H7 (cell line): ENCODE data around the gene NAV2. TPM values are rescaled to one million over a fixed set of nuclear protein-coding genes. Genes with fewer than 3 reads are reported as not detected.

Experiments used
- DNase-seq: peaks from one replicate; pipeline ENCODE4 v3.0.0; 2012
- H3K27me3 ChIP-seq: 2 replicates; pipeline ENCODE4 v1.6.0; 2011; ENCODE audit warnings: mild to moderate bottlenecking, low read length; ENCODE audit not compliant: control insufficient read depth, insufficient read depth
- H3K36me3 ChIP-seq: replicated peaks from 2 replicates; pipeline ENCODE4 v1.5.1; 2011; ENCODE audit warnings: low read length; ENCODE audit not compliant: control insufficient read depth, insufficient read depth
- H3K4me3 ChIP-seq: 2 replicates; pipeline ENCODE4 v1.5.1; 2011; ENCODE audit warnings: low read depth, mild to moderate bottlenecking, control low read depth, low read length, moderate library complexity; ENCODE audit not compliant: insufficient read depth
- total RNA-seq: library from RNA; depleted of rRNA; stranded (reverse); fragments of >200 nt; shearing (Covaris generic); gene quantifications from 2 replicates; pipeline ENCODE4 v1.2.3, GENCODE V29; 2014

Gene NAV2
- total RNA-seq, 1 experiment from 2014 or later: 11.1 TPM

DNA sequence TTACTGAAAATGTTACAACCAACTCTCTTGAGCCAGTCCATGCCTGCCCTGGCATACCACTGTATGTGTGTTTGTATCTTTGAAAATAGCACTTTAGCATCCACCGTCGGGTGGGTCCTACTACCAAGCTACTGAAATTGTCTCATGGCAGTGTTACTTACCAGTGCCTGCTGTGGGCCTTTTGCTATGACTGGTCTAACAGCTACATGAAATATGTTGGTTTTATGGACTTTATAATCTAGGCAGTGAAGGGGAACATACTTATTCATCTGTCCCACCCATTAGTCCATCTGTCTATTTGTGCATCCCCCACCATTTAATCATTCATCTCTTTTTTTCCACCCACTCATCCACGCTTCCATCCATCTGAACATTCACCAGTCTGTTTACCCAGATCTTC is 106.0 kb downstream of the NAV2 start:
- H3K4me3 ChIP-seq: no peak overlapping the region
- DNase-seq: no peak
- H3K36me3 ChIP-seq: no peaks in the 10 kb centered on the region
- H3K27me3 ChIP-seq: no peaks in the 10 kb centered on the region

DNA sequence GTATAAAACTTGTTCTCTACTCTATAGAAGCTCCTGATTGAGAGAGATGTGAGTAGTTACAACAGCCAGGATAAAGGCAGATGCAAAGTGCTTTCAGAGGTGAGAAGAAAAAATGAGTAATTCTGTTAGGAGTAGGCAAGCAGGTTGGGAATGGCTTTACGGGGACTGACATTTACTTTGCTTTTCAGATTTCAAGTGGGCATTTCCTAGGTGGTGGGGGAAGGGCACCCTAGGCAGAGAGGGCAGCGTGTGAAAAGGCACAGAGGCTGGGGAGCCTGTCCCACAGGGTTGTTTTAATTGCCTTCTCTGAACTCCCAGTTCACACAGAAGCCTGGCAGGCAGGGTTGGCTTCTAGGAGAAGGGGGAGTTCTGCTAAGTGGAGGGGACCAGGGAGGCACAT is 106.5 kb downstream of the NAV2 start:
- no peaks in the 10 kb centered on the region for H3K27me3 ChIP-seq
- H3K36me3 ChIP-seq: no peaks in the 10 kb centered on the region
- H3K4me3 ChIP-seq: no peak overlapping the region
- DNase-seq: no peak

DNA sequence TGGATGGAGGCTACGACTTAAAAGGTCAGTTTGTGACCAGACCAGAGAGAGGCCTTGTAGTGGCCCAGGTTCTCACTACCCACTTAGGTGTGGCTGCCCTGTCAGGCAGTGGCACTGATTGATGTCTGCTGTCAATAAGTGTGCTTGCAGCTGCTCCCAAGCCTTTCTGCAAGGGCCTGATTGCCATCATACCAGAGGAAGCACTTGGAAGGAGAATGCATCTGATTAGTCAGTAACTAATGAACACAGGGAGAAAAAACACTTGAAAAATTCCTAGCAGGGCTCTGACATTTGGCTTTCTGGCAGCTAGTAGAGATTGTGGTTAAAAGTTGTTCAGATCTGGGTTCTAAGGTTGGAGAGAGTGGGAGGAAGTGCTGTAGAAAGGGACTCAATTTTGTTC is 107.5 kb downstream of the NAV2 start:
- H3K36me3 ChIP-seq: no peaks in the 10 kb centered on the region
- DNase-seq: no peak
- no peak overlapping the region for H3K4me3 ChIP-seq

DNA sequence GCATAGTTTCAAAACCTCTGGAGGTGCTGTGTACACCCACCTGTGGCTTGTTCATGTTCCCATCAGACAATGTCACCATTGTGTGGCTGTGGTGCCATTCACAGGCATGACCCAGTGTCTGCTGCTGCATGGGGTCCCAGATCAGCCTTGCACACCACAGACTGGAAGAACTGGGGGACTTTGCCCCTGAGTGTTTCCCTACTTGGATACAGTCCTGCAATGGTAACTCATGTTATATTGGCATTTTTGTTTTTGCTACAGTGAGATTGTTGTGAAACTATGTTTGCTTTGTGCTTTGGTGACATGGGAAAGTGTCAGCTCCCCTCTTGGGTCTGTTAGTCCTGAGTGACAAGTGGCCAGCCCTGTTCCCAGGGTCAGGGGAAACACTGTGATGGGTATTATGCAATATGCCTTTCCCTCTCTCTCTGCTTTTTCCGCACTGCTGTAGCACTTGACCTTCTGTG is 108.8 kb downstream of the NAV2 start:
- Histone ChIP-seq H3K36me3 (no peaks in the 10 kb centered on the region), H3K4me3 (no peak overlapping the region), H3K27me3 (no peaks in the 10 kb centered on the region)
- DNase-seq: no peak

More for the DNA sequence above, 107.5 kb downstream of the NAV2 start:
- no peaks in the 10 kb centered on the region for H3K27me3 ChIP-seq

DNA sequence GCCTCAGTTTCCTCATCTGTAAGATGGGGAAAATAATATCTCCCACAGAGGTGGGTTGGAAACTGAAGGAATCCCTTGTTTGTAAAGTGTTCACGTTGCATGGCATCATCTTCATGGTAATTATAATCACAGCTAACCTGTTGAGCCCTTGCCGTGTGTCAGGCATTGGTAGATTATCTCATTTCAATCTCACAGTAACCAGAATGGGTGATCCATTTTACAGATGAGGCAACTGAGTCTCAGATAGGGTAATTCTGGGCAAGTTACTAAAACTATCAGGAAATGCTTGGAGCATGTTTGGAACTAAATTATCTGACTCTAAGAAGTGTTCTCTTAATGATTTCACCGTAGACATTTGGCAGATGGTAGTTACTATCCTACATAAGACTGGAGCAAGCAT is 109.4 kb downstream of the NAV2 start:
- no peak for DNase-seq

DNA sequence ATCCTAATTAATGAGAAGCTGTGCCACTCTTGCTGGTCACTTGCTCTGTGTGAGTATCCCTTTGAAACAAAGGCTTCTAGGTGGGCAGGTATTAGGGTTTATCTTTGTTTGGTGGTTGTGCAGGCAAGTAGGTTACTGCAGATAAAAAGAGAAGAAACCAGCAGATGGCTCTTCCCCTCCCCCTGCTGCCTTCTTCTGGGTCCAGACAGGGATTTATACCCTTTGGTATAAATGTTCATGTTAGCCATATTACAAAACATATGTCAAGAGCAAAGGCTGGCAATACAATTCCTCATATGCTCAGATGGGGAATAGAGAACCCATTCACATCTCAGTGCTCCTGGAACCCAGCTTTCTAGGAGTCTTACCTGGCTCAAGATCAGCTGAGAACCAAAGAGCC is 109.9 kb downstream of the NAV2 start:
- no peak for DNase-seq
- no peaks in the 10 kb centered on the region for H3K27me3 ChIP-seq
- H3K4me3 ChIP-seq: no peak overlapping the region
- H3K36me3 ChIP-seq: no peaks in the 10 kb centered on the region

More for the DNA sequence above, 109.4 kb downstream of the NAV2 start:
- Histone ChIP-seq H3K36me3 (no peaks in the 10 kb centered on the region), H3K4me3 (no peak overlapping the region), H3K27me3 (no peaks in the 10 kb centered on the region)

DNA sequence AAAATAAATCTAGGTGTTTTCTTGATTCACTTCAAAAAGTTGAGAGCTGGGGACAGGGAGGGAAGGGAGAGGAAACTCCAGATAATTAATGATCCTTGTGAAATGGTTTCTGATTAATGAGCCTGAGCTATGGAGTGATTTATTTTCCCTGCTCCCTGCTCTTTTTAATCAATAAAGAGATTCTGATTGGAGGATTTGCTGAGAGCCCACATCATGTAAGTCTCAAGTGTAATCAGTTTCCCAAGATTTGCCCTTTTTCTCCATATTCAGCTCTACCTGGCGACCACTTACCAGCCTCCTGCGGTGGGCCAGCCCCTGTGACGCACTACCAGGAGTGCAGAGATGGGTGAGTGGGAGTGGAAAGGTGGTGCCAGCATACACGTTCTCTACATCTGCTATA is 114.0 kb downstream of the NAV2 start:
- Histone ChIP-seq H3K36me3 (no peaks in the 10 kb centered on the region), H3K27me3 (no peaks in the 10 kb centered on the region), H3K4me3 (no peak overlapping the region)
- DNase-seq: no peak

DNA sequence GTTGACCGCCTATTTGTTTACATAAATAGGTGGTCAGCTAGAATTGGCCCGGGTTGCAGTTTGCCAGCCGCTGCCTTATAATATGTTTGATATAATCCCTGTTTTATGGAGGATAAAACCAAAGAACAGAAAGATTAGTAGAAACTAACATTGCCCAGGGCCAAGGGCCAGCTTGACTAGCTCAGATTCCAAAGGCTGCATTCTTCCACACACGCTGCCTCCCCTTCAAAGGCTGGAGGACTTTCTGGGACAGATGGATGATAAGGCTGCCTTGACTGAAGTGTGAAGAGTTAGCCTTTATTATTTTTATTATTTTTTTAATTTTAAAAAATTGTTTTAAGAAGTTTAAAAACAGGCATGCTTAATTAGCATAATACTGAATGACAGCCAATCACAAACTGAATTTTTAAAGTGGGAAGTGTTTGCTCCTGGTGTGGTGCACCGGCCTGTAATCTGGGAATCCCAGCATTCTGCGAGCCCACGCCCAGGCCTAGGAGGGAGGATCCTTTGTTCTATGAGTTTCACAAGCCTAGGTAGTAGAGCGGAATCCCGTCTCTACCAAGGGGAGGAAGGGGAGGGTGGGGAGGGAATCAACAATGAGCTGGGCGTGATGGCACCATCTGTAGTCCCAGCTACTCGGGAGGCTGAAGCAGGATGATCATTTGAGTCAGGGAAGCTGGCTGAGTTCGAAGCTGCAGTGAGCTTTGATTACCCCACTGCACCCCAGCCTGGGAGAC is 114.9 kb downstream of the NAV2 start:
- DNase-seq: peak; percentile 73
- H3K36me3 ChIP-seq: no peaks in the 10 kb centered on the region
- H3K4me3 ChIP-seq: no peak overlapping the region
- no peaks in the 10 kb centered on the region for H3K27me3 ChIP-seq

DNA sequence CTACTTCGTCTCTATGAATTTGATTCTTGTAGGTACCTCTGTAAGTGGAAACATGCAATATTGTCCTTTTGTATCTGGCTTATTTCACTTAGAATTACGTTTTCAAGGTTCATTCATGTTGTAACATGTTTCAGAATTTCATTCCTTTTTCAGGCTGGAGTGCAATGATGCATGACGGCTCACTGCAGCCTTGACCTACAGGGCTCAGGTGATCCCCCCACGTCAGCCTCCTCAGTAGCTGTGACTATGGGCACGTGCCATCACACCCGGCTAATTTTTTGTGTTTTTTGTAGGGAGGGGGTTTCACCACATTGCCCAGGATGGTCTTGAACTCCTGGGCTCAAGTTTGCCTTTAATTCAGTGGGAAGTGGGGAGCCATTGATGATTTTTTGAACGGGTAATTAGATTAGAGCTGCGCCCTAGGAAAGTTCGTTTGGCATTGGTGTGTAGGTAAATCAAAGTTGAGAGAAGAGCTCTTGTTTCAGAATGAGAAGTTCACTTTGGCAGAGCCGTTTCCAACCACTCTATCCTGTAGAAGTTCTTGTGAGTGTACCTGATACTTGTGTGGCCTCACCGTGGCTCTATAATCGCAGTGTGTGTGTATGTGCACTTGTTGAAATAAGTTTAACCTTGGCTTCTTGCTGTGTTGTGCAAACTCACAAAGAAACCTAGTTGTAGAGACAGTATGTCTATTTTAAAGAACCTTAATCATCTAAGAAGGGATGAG is 115.9 kb downstream of the NAV2 start:
- Histone ChIP-seq H3K4me3 (no peak overlapping the region), H3K27me3 (no peaks in the 10 kb centered on the region), H3K36me3 (peaks cover 2% of the 10 kb centered on the region)
- no peak for DNase-seq

DNA sequence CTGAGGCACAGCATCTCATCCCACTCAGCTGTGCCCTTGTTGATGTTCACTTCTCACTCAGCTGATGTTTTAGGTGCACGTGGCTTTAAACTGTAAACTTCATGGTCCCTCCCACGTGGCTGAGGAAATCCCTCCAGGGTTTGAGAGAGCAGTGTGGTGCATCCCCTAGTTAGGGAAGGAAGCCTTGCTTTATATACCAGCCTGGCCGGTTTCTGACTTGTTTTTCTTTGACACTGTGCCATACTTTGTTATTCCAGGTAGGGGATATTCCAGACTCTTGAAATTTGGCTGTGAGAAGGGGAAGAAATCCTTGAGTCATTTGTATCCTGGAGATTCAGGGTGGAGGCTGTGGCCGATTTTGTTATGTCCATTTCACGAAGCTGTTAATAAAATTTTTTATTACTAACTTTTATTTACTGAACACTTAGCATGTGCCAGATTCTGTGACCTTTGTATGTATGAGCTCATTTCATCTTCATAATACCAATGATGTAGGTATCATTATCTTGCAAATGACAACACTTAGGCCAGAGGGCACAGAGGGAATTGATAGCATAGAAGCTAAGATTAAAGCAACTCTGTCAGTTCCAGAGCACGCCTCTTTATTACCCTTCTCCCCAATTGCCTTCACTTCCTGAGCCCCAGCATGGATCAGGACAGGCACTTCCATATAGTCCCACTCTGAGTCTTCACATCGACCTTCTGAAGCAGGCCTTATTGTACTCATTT is 116.6 kb downstream of the NAV2 start:
- Histone ChIP-seq H3K27me3 (no peaks in the 10 kb centered on the region), H3K36me3 (peaks cover 4% of the 10 kb centered on the region), H3K4me3 (no peak overlapping the region)
- peak; percentile 16 for DNase-seq

DNA sequence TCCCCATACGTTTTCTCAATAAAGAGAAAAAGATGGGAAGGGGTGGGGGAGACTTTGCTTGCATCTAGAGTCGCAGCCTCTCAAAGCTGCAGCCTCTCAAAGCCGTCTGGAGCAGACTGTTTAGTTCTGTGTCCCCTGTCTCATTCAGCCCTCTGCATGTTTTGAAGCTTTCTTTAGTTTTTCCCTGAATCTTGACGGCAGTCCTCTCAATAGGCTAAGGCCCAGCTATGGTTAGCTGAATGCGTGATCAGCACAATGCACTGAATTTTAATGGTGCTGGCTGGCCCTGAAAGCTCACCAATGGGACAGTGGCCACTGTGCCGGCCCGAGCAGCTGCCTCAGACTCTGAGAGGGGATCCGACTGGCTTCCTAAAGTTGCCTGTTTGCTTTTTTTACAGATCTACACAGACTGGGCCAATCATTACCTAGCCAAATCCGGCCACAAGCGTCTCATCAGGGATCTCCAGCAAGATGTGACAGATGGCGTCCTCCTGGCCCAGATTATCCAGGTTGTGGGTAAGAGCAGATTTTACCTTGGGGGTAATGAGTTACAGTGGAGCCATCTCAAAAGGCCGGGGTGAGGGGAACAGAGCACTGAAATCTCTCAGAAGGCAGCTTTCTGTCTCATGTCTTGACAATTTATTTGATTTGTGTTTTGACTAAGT is 119.6 kb downstream of the NAV2 start:
- no peak overlapping the region for H3K4me3 ChIP-seq
- DNase-seq: no peak
- H3K36me3 ChIP-seq: peaks cover 9% of the 10 kb centered on the region
- no peaks in the 10 kb centered on the region for H3K27me3 ChIP-seq

DNA sequence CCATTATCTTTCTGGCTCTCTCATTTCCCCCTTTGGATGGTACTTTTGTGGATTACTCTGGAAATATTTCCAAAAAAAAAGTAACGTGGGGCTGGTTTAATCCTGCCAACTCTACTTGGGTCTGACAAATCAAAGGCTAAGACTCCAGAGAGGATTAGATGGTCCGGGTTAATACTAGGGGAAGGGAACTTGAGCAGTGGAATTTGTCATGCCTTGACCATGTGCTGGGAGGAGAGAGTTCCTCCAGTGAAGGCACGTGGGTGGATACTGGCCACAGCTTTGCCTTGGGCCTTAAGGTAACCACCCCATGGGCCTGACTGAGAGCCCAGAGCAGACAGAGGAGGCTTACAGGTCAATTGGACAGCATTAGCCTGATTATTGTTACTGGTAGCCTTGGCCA is 120.3 kb downstream of the NAV2 start:
- peaks cover 9% of the 10 kb centered on the region for H3K36me3 ChIP-seq

DNA sequence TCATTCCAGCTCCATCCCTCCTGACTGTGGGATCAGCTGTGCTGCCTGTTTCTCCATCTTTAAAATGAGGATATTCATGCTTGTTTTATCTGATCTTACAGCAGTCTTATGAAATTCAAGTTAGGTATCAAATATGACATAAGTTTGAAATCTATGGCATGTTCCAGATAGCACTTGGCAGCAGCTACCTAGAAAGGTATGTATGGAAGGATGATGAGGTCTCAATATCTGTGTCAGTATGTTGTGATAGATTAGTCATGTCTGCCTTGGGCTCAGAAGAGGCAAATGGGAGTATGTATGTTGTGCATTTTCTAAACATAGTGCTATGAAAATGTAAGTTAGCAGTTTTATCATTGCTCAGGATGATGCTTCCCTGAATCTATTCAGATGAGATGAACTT is 122.1 kb downstream of the NAV2 start:
- DNase-seq: no peak
- no peak overlapping the region for H3K4me3 ChIP-seq
- H3K27me3 ChIP-seq: no peaks in the 10 kb centered on the region
- H3K36me3 ChIP-seq: peaks cover 9% of the 10 kb centered on the region

More for the DNA sequence above, 120.3 kb downstream of the NAV2 start:
- no peak for DNase-seq
- H3K27me3 ChIP-seq: no peaks in the 10 kb centered on the region
- no peak overlapping the region for H3K4me3 ChIP-seq

DNA sequence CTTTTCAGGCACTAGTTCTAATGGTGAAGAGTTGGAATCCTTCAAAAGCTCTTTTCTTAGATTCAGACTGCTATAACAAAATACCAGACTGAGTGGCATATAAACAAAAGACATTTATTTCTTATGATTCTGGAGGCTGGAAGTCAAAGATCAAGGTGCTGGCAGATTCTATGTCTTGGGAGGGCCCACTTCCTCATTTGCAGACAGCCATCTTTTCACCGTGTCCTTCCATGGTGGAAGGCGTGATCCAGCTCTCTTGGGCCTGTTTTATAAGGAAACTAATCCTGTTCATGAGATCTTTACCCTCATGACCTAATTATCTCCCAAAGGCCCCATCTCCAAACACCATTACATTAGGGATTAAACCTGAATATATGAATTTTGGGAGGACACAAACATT is 124.0 kb downstream of the NAV2 start:
- Histone ChIP-seq H3K4me3 (no peak overlapping the region), H3K36me3 (peaks cover 9% of the 10 kb centered on the region), H3K27me3 (no peaks in the 10 kb centered on the region)
- DNase-seq: no peak
